ENCODE measurements around the gene ASTN2. TPM values are rescaled to one million over a fixed set of nuclear protein-coding genes. Genes with fewer than 3 reads are reported as not detected.
"Not testable (repeated sequence)": the region's sequence is repeated elsewhere in the genome, so short reads cannot be mapped to it uniquely, and the experiment has no call there.

Gene ASTN2
- total RNA-seq, 1 experiment from 2014 or later = 11.5 TPM

DNA sequence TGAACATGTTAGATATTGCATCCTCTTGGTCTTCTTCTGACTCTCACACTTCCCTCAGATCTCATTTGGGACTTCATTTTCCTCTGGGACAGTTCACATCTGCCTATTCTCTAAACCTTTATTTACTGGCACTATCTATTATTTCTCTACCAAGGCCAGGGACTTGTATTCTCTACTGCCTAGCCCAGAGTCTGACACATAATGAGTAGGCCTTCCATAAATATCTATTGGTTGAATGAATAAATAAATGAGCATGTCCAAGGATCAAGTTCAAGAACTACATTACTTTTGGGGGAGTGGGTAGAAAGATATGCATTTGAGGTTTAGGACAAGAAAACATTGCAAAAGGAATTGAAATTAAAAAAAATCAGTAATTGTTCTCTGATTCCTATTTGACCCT is 477.5 kb downstream of the ASTN2 start:
- DNase-seq (ENCODE audit: extremely low read depth, low read depth) = no peak

DNA sequence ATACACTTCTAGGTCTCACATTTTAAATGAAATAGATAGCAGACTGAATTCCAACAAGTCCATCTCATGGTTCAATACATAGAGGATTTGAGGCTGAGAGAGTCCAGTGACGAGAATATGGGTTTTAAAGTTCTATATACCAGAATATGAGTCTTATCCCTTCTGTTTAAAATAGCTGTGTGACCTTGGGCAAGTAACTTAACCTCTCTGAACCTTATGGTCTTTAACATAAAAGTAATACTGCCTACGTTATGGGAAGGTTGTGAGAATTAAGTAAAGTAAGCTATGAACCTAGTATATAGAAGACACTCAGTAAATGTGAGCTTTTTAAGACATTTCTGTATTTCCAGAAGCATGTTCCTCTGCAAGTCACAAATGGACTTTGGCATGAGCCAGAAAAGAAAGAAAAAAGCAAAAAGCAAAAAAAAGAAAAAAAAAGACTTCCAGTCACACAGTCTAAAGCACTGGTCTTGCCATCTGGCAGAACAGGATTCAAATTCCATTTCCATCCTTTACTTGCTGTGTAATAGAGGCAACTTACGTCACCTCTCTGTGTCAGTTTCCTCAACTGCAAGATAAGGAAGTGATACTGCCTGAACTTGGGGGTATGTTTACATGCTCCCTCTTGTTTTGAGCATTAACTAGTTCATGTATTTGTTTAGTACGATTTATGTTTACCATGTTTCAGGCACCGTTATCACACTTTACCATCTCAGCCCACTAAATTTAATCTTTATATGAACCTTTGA is 479.5 kb downstream of the ASTN2 start:
- no peak for DNase-seq (ENCODE audit: extremely low read depth, low read depth)

DNA sequence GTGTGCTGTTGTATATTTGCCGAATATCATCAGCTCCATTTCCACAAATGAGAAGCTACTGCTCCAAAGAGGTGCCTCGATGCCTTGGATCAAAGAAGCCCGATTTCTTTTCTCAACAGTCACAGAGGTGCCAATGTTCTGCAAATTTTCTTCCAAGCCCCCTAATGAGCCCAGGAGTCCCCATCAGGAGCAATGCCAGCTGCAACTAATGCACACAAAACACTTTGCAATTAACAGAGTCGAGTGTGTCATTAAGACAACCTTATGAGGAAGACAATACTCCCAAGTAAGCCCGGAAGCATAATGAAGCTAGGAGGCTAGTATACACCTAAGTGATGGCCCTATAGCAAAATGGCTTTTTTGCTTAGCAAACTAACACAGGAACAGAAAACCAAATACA is 480.7 kb downstream of the ASTN2 start:
- DNase-seq (ENCODE audit: extremely low read depth, low read depth) = no peak

DNA sequence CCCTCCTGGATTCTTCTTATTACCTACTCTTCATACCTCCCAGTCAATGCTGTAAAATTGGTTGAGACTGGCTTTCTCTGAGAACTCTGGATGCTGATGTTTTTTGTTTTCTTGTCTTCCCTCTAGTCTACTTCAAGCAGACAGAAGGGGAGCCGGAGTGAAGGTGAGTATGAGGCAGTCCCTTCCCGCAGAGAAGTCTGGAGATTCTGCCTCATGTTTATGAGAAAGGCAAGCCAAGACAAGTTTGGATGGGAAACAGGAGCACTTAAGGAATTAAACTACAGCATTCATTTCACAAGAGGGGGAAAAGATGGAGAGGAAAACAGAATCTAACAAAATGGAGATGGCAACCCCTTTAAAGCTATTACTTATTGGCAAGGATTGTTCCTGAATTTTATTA is 481.6 kb downstream of the ASTN2 start:
- no peak for DNase-seq (ENCODE audit: extremely low read depth, low read depth)

DNA sequence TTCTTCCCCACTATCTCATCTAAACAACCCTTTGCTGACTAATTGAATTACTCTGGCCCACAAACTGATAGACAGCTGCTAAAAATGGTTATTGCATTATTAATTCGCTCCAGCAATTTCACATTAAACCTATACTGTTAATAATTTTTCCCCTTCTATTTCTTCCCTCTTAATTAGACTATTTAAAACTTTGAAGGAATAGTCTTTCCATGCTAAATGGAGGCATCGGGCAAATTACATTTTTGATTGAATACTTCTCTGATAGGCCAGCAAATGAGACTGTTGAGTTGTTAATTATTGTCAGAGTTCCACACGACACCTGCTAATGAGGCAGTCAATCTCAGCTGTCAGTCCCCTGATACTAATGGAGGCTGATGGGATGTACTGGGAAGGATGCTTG is 485.2 kb downstream of the ASTN2 start:
- no peak for DNase-seq (ENCODE audit: extremely low read depth, low read depth)

DNA sequence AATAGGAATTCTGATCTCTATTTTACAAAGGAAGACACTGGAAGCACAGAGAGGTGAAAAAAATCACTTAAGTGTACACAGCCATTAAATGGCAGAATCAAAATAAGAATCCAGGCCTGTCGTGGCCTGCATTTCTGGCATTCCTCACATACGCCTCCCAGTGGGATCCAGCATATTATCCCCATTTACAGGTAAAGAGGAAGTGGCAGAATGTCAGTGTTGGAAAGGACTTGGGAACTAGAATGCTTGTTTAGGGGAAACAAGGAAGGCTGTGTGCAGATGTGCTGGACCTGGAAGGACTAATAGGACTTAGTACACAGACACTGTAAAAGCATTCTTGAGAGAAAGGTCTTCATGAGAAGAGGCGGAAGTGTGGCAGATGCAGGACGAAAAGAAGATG is 486.0 kb downstream of the ASTN2 start:
- DNase-seq (ENCODE audit: extremely low read depth, low read depth) = no peak

DNA sequence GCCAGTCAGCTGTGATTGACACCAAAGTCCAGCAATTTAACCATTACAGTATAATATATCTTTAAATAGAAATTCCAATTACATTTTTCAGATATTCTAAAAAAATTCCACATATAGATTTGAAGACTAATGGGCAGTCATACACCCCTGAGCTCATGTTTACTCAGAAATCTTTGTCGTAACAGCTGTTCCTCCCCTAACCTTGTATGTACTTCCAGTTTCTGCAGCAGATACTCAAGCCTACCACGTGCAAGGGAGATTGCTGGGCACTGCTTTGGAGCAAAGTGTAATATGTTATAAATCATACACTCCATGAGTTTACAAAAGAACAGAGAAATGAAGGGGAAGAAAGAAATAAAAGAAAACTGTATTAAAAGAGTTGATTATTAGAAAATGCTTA is 486.6 kb downstream of the ASTN2 start:
- DNase-seq (ENCODE audit: extremely low read depth, low read depth) = no peak

DNA sequence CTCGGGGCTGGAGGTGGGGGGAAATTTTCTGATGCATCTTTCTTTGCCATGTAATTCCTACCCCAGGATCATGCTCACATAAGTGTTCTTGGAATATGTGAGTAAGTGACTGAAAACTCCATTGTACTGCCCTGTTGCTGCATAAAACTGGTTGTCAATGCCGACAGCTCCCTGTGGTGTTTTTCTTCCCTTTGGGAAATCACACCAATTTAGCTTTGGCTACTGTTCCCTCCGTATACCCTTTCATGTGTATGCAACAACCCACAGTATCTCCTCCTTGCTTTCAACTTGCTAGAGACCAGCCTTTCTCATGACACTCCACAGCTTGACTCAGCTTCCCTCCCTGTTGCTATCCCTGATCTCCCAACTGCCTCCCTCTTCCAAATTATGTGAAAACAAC is 487.1 kb downstream of the ASTN2 start:
- no peak for DNase-seq (ENCODE audit: extremely low read depth, low read depth)

DNA sequence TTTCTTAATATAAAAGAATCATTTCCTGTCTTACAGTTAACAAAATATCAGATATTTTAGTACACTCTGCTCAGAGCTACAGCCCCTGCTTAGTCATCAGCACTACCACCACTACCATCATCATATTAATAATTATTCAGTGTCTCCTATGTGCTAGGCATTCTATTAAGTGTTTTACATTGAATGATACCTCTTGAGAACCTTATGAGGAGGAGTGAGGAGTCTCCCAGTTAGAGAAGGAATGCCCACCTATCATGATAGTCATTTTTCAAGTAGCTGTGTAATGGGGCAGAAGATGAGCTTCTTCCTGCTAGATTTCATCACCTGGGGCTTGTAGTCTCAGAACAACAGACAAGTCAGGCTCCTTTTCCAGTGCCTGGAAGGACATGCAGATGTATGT is 489.7 kb downstream of the ASTN2 start:
- no peak for DNase-seq (ENCODE audit: extremely low read depth, low read depth)

DNA sequence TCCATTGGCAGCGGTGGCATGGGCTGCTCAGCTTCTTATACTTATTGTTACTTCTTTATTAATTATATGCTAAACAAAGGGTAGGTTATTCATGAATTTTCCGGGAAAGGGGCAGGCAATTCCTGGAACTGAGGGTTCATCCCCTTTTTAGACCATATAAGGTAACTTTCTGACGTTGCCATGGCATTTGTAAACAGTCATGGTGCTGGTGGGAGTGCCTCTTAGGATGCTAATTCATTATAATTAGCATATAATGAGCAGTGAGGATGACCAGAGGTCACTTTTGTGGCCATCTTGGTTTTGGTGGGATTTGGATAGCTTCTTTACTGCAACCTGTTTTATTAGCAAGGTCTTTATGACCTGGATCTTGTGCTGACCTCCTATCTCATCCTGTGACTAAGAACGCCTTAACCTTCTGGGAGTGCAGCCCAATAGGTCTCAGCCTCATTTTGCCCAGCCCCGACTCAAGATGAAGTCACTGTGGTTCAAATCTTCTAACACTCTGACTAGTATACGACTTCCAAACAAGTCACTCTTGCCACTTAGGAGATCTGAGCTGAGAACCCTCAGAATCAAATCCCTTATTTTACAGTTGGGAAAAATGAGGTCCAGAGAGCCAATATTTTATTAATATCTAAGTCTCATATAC is 490.3 kb downstream of the ASTN2 start:
- no peak for DNase-seq (ENCODE audit: extremely low read depth, low read depth)

DNA sequence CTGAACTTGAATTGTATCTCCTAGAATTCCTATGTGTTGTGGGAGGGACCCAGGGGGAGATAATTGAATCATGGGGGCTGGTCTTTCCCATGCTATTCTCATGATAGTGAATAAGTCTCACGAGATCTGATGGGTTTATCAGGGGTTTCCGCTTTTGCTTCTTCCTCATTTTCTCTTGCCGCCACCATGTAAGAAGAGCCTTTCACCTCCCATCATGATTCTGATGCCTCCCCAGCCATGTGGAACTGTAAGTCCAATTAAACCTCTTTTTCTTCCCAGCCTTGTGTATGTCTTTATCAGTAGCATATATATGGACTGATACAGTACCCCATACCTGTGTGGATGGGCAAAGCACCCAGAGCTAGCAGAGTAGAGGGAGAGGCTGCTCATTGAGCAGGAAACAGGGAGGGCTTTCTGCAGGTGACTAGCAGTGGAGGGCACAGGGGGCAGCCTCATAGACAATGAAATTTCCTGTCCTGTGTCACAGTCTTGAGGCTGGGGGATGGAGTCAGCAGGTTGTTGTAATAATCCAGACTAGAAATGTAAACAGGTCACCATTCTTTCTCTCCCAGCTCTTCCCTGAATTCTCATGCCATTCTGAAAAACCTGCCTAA is 496.9 kb downstream of the ASTN2 start:
- not testable (repeated sequence) for DNase-seq (ENCODE audit: extremely low read depth, low read depth)

DNA sequence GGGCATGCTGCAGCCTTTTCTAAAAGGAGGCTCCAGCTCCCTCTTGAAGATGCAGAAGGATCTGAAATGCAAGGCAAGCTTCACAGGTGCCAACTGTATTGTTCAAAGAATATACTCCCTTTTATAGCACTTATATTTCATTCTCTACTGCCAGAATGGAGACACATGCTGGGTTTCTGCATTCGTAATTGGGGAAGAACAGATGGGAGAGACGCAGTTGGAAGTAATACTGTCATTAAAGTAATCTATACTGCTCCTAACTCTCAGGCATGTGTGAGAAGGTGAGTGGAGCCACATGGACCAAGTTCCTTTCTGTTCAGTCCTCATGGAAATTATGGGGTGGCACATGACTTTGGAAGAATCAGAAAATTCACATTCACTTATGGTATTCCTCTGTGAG is 501.3 kb downstream of the ASTN2 start:
- no peak for DNase-seq (ENCODE audit: extremely low read depth, low read depth)

DNA sequence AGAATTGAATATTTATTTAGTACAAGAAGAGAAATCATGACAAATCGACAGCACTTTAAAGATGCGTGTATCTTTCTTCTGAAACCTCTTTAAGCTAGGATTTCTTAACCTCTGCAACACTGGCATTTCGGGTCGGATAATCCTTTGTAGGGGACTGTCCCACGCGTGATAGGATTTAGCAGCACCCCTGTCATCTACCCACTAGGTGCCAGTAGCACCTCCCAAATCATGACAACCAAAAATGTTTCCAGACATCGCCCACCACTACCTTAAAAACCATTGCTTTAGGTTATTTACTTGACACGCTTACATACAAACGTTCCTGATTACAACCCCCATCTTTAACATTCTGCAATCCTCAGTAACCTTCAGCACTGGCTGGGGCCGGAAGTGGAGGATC is 504.7 kb downstream of the ASTN2 start:
- no peak for DNase-seq (ENCODE audit: extremely low read depth, low read depth)

DNA sequence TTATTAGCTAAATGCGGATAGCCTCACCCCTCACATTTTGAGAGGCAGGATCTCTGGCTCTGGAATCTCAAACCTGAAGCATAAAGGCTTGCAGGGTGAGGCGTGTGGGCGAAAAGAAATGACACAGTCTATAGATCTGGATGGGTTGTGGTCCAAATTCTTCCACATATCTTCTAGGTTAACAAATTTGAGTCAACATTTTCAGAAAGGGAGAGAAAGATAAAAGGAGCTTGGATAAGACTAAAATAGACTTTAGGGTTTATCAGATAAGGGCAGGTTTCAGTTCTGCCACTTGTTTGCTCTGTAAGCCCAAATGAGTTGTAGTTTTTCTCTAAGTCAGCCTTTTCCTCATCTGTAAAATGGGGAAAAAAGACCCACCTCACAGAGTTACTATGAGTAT is 506.9 kb downstream of the ASTN2 start:
- DNase-seq (ENCODE audit: extremely low read depth, low read depth) = no peak

DNA sequence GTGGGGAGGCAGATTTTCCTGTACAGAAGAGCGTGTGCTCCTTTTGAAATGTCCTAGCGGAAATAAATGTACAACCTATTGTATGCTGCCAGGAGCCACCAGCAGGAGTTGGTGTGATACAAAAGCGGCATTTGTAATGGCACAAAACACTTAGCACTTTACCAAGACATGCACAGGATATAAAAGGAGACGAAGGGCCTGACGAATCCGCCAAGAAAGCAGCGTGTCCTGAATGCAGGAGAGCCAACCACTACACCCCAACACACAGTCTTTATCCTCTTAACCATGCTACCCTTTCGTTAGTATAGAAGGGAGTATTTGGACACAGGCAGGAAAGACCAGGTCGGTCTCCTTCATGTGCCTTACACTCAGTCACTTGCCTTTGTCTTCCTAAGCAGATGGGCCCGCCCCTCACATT is 509.7 kb downstream of the ASTN2 start:
- no peak for DNase-seq (ENCODE audit: extremely low read depth, low read depth)

DNA sequence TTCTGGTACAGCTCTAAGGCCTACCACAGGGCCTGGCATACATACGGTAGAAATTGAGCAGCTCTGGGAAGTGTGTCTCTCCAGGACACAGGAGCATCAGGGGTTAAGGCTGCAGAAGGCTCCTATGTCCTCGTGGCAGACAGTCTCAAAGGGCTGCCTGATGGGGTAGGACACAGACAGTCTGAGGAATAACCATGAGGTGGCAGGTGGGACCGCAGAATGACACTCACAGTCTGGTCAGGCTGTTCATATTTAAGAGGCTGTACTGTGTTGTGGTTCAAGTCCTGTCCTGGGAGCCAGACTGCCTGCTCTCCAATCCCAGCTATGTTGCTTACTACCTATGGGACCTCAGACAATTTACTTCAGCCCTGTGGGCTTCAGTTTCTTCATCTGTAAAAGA is 510.7 kb downstream of the ASTN2 start:
- no peak for DNase-seq (ENCODE audit: extremely low read depth, low read depth)

DNA sequence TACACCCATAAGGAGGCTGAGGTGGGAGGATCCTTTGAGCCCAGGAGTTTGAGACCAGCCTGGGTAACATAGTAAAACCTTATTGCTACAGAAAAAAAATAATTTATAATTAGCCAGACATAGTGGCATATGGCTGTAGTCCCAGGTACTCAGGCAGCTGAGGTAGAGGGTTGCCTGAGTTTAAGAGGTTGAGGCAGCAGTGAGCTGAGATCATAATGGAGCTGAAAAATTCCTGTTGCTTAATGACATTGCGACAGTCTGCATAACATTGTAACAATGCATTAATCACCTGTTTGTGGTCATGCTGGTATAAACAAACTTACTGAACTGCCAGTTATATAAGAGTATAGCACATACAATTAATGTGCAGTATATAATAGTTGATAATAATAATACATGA is 513.6 kb downstream of the ASTN2 start:
- no peak for DNase-seq (ENCODE audit: extremely low read depth, low read depth)

DNA sequence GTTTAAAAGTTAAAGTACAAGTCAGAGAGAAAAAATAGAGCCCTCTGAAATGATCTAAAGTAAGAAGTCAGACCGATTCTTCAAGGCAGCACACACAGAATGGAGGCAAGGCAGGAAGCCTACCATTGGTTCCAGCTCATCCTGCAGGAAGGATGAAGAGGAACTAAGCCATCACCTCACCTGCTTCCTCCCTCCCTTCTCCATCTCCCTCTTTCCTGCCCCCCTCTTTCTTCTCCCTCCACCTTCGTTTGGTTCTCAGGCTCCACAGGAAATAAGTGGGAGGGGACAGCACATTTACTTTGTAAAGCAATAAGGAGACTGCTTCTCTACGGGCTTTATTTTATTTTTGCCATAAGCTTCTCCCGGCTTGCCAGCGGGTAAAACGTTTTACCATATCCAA is 514.3 kb downstream of the ASTN2 start:
- DNase-seq (ENCODE audit: extremely low read depth, low read depth) = no peak

DNA sequence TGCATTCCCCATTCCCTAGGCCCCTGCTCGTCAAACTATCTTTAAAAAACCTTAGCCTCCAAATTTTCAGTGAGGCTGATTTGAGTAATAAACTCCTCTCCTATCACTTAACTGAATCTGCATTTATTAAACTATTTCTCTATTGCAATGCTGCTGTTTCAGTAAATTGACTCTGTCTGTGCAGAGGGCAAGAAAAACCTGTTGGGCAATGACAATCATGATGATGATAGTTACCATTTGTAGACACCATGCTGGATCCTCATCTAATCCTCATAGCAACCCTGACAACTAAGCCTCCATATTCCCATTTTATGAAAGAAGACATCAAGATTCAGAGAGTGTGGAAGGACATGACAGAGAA is 514.9 kb downstream of the ASTN2 start:
- no peak for DNase-seq (ENCODE audit: extremely low read depth, low read depth)

DNA sequence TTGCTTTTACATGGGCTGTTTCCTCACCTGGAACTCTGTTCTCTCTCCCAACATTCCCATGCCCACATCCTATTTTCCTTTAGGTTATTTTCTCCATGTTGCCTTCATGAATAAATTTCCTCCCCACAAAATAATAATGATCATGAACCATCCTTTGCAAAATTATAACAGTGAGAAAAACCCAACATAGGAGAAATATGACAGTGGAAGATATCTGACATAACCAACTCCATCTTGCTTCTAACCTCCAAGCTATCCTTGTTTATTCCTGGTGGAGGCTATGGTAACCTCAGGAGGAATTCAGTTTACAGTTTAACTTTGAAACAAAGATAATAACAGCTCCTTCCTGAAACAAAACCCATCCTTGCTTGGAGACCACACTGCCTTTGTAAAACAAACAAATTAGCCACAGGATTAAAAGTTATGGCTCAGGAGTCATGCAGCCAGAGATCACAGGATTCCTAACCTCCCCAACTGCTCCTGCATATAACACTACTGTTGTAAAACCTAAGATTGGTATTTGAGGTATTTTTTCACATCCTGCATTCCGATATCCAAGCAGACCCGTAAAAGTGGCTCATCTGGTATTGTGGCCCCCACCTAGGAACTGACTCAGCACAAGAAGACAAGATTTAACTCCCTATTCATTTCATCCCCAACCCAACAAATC is 515.4 kb downstream of the ASTN2 start:
- DNase-seq (ENCODE audit: extremely low read depth, low read depth) = no peak

DNA sequence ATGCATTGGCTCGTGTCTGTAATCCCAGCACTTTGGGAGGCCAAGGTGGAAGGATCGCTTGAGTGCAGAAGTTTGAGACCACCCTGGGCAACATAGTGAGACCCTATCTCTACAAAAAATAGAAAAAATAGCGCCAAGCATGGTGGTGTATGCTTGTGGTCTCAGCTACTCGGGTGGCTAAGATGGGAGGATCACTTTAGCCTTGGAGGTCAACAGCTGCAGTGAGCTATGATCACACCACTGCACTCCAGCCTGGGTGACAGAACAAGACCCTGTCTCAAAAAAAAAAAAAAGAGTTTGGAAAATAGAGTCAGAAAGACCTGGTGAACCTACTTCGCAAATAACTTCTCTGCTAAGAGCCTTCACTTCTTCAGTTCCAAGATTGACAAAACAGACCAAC is 516.7 kb downstream of the ASTN2 start:
- DNase-seq (ENCODE audit: extremely low read depth, low read depth) = not testable (repeated sequence)

DNA sequence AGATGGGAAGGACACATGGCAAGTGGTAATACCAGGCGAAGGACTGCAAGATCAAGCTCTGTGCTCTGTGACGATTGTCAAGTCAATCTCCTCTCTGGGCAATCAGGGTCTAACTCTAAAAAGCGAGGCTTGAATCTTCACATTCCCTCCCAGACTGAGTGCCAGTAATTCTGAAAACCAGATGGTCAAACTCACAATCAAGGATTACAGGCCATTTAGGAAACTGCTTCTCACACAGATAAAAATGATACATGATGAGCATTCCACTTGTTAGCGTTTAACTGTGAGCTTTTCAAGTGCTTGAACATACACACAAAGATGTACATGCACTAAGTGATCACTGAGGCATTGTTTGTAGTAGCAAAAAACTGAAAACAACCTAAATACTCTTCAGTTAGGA is 517.7 kb downstream of the ASTN2 start:
- no peak for DNase-seq (ENCODE audit: extremely low read depth, low read depth)
